Prostate gland (tissue), 2 donors: ENCODE data around the gene SLC35G2. TPM values are rescaled to one million over a fixed set of nuclear protein-coding genes. Genes with fewer than 3 reads are reported as not detected.

Experiments used
- DNase-seq: peaks from one replicate; pipeline ENCODE4 v3.0.0-alpha.2; 2019; ENCODE audit warnings: low spot score
- H3K27ac ChIP-seq, 2 donors: fragments of 200-600 bp; sonication (generic); 2 replicates each; pipeline ENCODE4 v1.5.1; 2017 to 2019
- H3K27me3 ChIP-seq: fragments of 200-600 bp; sonication (generic); replicated peaks from 2 replicates; pipeline ENCODE4 v1.5.1; 2019; ENCODE audit not compliant: insufficient read depth
- H3K36me3 ChIP-seq, 2 donors: fragments of 200-600 bp; sonication (generic); 1 replicate in 1 of 2; 2 replicates in 1 of 2; pipeline versions ENCODE4 v1.5.1 to v1.8.1; 2017 to 2019
- H3K4me1 ChIP-seq: fragments of 200-600 bp; sonication (generic); replicated peaks from 2 replicates; pipeline ENCODE4 v1.5.1; 2019
- H3K4me3 ChIP-seq, 2 donors: fragments of 200-600 bp; sonication (generic); 2 replicates each; pipeline ENCODE4 v1.5.1; 2017 to 2019
- H3K9me3 ChIP-seq: fragments of 200-600 bp; sonication (generic); 2 replicates; pipeline ENCODE4 v1.5.1; 2017
- POLR2A ChIP-seq: fragments of 450-650 bp; IDR thresholded peaks from one replicate; pipeline ENCODE4 v1.6.1; 2016; ENCODE audit warnings: antibody characterized with exemption, mild to moderate bottlenecking
- POLR2AphosphoS5 ChIP-seq: sonication (generic); formaldehyde crosslinking; IDR thresholded peaks from one replicate; pipeline ENCODE4 v1.6.1; 2017; ENCODE audit warnings: antibody characterized with exemption
- WGBS: methylation state at CpG from one replicate; pipeline ENCODE4 v1.1.5; 2018; 5-methylcytosine and 5-hydroxymethylcytosine counted together
- intact Hi-C: fragments of 100-400 bp; cut with DNase I; formaldehyde crosslinking; loops from one replicate; pipeline ENCODE4 v1.14.2; 2022
- total RNA-seq, 2 donors: library from RNA; depleted of rRNA; stranded (reverse); fragments of >200 nt; gene quantifications; one replicate each; pipeline ENCODE4 v1.1.0, GENCODE V29; 2016
- TF ChIP-seq, protein P1 (sequence below), 4 experiments: fragments of 200-600 bp in 2 of 4; fragments of 450-650 bp in 2 of 4; sonication (generic) in 2 of 4; IDR thresholded peaks; 1 replicate in 3 of 4; 2 replicates in 1 of 4; pipeline ENCODE4 v1.5.1; 2016 to 2019; ENCODE audit warnings: antibody characterized with exemption in 4 of 4, mild to moderate bottlenecking in 2 of 4, moderate library complexity in 2 of 4

Gene SLC35G2
- total RNA-seq, 2 donors from 2014 or later = 2.9 to 17.4 TPM

DNA sequence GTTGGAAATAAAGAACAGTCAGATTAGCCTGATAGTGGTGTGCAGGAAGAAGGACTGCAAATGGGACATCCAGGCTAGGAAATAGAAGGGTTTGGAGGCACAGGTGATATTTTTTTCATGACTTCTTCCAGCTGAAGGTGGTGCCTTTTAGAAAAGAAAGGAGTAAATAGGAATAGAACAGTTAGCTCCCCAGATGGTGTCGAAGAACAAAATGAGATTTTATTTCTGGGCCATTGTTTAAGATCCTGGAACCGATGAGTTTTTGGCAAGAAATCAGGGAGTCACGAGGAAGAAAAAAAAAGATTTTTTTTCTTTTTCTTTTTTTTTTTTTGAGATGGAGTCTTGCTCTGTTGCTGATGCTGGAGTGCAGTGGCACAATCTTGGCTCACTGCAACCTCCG, 33.3 kb downstream of the SLC35G2 start:
- WGBS = 65% methylated on average over 4 of the region's 4 CpGs
- DNase-seq = no peak
- H3K4me1 ChIP-seq = no peaks in the 10 kb centered on the region
- no peaks in the 10 kb centered on the region for H3K9me3 ChIP-seq
- H3K4me3 ChIP-seq = no peak overlapping the region
- no peak overlapping the region for H3K27ac ChIP-seq
- no peaks in the 10 kb centered on the region for H3K27me3 ChIP-seq
- TF ChIP-seq POLR2AphosphoS5 = no peak
- TF ChIP-seq POLR2A = no peak
- TF ChIP-seq, protein P1, sequence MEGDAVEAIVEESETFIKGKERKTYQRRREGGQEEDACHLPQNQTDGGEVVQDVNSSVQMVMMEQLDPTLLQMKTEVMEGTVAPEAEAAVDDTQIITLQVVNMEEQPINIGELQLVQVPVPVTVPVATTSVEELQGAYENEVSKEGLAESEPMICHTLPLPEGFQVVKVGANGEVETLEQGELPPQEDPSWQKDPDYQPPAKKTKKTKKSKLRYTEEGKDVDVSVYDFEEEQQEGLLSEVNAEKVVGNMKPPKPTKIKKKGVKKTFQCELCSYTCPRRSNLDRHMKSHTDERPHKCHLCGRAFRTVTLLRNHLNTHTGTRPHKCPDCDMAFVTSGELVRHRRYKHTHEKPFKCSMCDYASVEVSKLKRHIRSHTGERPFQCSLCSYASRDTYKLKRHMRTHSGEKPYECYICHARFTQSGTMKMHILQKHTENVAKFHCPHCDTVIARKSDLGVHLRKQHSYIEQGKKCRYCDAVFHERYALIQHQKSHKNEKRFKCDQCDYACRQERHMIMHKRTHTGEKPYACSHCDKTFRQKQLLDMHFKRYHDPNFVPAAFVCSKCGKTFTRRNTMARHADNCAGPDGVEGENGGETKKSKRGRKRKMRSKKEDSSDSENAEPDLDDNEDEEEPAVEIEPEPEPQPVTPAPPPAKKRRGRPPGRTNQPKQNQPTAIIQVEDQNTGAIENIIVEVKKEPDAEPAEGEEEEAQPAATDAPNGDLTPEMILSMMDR (IDR thresholded peaks at IDR 0.05) = no peak
- no peaks in the 10 kb centered on the region for H3K36me3 ChIP-seq
- intact Hi-C loops = no loop called here

DNA sequence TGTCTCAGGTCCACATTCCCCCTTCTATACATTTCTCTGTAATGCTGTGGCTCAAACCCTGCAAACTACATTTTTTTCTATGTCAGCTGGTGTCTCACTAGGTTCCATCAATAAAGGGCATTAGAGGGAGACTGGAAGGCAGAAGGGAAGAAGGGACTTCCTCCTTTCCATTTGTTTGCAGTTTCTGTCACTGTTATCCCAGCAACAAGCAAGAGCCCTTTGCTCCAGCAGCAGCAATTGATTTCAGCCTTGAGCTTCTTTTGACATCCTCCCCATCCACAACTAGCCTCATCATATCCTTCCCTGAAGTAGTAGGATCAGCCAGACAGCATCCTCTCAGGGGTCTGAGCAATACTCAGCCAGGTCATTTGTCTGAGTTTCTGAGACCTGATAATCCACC, 37.7 kb downstream of the SLC35G2 start:
- Histone ChIP-seq H3K36me3 (no peaks in the 10 kb centered on the region), H3K4me1 (no peaks in the 10 kb centered on the region), H3K4me3 (no peak overlapping the region), H3K27me3 (no peaks in the 10 kb centered on the region), H3K9me3 (no peaks in the 10 kb centered on the region), H3K27ac (no peak overlapping the region)
- no peak for DNase-seq
- TF ChIP-seq, protein P1 (IDR thresholded peaks at IDR 0.05) = no peak
- TF ChIP-seq POLR2AphosphoS5 (no peak), POLR2A (no peak)
- intact Hi-C loops = no loop called here

DNA sequence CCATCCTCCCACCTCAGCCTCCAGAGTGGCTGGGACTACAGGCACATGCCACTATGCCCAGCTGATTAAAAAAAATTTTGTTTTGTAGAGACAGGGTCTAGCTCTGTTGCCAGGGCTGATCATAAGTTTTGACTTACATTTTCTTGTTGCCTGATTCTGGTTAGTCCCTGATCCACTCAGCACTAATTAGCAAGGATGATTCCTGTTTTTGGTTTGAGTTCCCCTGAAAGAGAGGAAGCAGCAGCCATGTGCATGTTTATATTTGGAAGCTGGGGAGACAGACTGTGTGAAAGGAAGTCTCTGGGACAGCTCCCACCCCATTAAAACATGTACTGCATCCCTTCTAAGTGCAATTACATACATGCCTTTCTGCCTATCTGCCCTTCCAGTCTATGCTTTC, 39.5 kb downstream of the SLC35G2 start:
- intact Hi-C loops = no loop called here
- no peaks in the 10 kb centered on the region for H3K4me1 ChIP-seq
- no peaks in the 10 kb centered on the region for H3K36me3 ChIP-seq
- TF ChIP-seq POLR2A (no peak), POLR2AphosphoS5 (no peak)
- TF ChIP-seq, protein P1 (IDR thresholded peaks at IDR 0.05) = no peak
- H3K9me3 ChIP-seq = no peaks in the 10 kb centered on the region
- no peaks in the 10 kb centered on the region for H3K27me3 ChIP-seq
- H3K4me3 ChIP-seq = no peak overlapping the region
- no peak for DNase-seq
- no peak overlapping the region for H3K27ac ChIP-seq

DNA sequence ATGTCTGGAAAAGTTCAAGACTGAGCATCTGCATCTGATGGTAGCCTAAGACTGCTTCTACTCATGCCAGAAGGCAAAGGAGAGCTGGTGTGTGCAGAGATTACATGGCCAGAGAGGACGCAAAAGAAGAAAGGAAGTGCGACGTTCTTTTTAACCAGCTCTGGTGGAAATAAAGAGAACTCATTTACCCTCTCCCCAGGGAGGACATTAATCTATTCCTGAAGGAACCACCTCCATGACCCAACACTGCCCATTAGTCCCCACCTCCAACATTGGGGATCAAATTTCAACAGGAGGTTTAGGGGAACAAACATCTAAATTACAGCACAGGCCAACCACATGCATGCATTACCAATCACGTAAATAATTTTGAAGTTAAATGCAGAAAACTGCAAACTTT, 41.6 kb downstream of the SLC35G2 start:
- TF ChIP-seq POLR2A = no peak
- TF ChIP-seq, protein P1 (IDR thresholded peaks at IDR 0.05) = no peak
- no peak for TF ChIP-seq POLR2AphosphoS5
- no peaks in the 10 kb centered on the region for H3K4me1 ChIP-seq
- no peak overlapping the region for H3K27ac ChIP-seq
- H3K27me3 ChIP-seq = no peaks in the 10 kb centered on the region
- H3K4me3 ChIP-seq = no peak overlapping the region
- intact Hi-C loops = no loop called here
- DNase-seq = no peak
- H3K36me3 ChIP-seq = no peaks in the 10 kb centered on the region
- no peaks in the 10 kb centered on the region for H3K9me3 ChIP-seq
- WGBS = 73% methylated on average over 4 of the region's 4 CpGs

DNA sequence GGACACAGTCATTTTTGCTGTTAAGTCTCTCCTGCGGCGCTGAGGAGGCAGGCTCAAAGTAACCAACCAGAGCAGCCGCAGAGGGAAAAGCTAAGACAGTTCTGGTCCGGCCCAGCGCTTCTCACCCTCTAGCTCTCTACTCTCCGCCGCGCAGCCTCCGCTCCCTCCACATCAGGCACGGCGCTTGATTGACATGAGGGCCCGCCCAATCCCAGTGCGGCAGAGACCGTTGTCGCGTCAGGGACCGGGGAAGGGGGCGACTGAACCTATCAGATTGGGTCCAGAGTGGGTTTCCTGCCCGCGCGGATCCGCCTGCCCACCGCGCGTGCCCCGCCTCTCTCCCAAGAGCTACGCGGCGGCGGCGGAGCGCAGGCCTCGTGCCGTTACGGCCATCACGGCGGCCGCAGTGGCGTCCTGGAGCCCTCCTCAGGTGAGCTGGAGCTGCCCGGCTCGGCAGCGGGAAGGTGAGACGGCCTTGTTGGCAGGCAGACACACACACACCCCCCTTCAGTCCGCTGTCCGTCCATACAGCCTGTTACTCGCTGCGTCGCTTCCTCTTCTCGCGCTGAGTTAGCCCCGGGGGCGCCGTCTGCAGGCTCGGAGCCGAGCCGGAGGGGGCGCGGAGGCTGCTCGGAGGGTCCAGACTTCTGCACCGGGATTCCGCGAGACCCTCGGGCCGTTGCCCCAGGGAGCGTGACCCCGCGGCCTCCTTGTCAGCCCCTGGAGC, 43.1 kb downstream of the SLC35G2 start, which contains the start of gene NCK1:
Gene NCK1 (plus strand): TSS at position 319 of the 727 bp plus-strand sequence. CDS start 65,794 bp downstream, outside the sequence.
- intact Hi-C loops = loop anchor here (2.0 kb wide), 1 partner anchor 109 kb away; the partner anchor contains the start of gene STAG1
- WGBS = under 1% methylated on average over 49 of the region's 67 CpGs
- H3K27ac ChIP-seq = peak within 1 kb of the TSS; percentile 97 to 98

More for the DNA sequence above, 43.1 kb downstream of the SLC35G2 start, which contains the start of gene NCK1:
- H3K4me3 ChIP-seq = peak within 1 kb of the TSS; percentile 93
- no peaks in the 10 kb centered on the region for H3K36me3 ChIP-seq
- no peaks in the 10 kb centered on the region for H3K27me3 ChIP-seq
- H3K9me3 ChIP-seq = no peaks in the 10 kb centered on the region
- TF ChIP-seq, protein P1 (IDR thresholded peaks at IDR 0.05) = peak in 3 of 4 experiments; percentile 5 to 44 (median 27)
- TF ChIP-seq POLR2A = peak; percentile 95
- peak; percentile 96 for TF ChIP-seq POLR2AphosphoS5
- peak; percentile 99 for DNase-seq
- H3K4me1 ChIP-seq = no peaks in the 10 kb centered on the region
